ENCODE results near the gene TBC1D22A.

TBC1D22A gene

DNA sequence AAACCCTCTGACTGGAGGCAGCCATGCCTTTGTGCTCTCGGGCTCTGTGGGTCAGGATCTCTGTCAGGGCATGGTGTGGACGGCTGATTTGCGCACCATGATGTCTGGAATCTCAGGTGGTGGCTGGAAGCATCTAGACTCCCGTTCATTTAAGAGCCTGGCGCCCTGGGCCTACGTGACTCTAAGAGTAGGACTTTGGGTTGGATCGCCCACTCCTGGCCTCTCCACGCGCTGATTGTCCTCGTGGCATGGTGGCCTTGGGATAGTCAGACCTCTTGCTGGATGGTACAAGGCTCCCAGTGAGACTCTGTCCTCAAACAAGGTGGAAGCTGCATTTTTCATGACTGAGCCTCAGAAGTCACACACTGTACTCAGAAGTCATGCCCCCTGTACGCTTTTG is 224.3 kb downstream of the TBC1D22A start:
- Histone ChIP-seq H3K4me3 (ENCODE audit: low read length) (no peak overlapping the region), H3K36me3 (ENCODE audit: control insufficient read depth, insufficient read depth, low read length) (peaks cover 4% of the 10 kb centered on the region), H3K9ac (ENCODE audit: low read length) (no peak overlapping the region), H3K9me3 (ENCODE audit: control insufficient read depth, low read length) (no peaks in the 10 kb centered on the region), H3K4me1 (ENCODE audit: control insufficient read depth, insufficient read depth, low read length) (no peaks in the 10 kb centered on the region), H3K27me3 (ENCODE audit: control insufficient read depth, insufficient read depth, low read length) (no peaks in the 10 kb centered on the region)

DNA sequence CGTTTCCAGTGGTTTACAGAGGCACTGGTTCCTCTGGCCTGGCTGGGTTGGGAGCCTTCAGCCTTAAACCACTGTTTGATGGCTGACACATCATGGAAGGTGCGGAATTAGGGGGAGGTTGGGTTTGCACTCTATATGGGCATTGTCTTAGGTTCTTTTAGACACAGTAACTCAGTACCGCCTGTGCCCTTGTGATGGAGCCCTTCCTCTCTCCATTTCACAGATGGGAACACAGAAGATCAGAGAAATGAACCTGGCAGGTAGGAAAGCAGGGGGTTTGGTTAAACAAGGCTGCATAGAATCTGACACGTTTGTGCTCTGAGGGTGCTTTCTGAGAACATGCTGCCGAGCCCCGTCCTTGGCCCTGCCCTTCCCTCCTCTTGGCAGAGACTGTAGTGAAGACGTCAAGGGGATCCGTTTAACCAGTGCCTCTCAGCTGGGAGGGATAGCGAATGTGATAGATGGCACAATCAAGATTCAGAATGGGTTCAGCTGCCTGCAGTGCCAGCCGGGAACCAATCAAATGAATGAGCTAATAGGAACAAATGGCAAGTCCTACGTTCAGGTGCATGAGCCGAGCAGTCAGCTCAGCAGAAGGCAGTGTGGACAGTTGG is 228.6 kb downstream of the TBC1D22A start:
- H3K9me3 ChIP-seq (ENCODE audit: control insufficient read depth, low read length): no peaks in the 10 kb centered on the region

DNA sequence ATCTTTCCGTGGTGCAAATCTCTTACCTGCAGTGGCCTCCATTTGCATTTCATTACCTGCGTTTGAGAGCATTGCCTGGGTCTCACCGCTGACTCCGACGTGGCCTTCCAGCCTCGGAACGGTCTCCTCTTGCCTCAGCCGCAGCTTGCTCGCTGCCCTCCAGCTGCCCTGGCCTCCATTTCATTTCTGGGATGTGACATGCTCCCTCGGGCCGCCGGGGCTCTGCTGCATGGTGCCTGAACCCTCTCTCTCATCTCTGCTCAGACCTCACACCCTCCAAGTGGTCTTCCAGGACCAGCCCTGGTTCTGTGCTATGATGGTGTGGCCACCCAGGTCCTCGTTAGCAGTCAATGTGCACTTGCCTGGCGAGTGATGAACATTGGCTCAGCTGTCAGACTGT is 229.2 kb downstream of the TBC1D22A start:
- Histone ChIP-seq H3K9me3 (ENCODE audit: control insufficient read depth, low read length) (no peaks in the 10 kb centered on the region), H3K4me3 (ENCODE audit: low read length) (no peak overlapping the region), H3K4me1 (ENCODE audit: control insufficient read depth, insufficient read depth, low read length) (no peaks in the 10 kb centered on the region), H3K36me3 (ENCODE audit: control insufficient read depth, insufficient read depth, low read length) (peaks cover 4% of the 10 kb centered on the region), H3K9ac (ENCODE audit: low read length) (no peak overlapping the region), H3K27me3 (ENCODE audit: control insufficient read depth, insufficient read depth, low read length) (no peaks in the 10 kb centered on the region)

More for the DNA sequence above, 228.6 kb downstream of the TBC1D22A start:
- H3K27me3 ChIP-seq (ENCODE audit: control insufficient read depth, insufficient read depth, low read length): no peaks in the 10 kb centered on the region
- H3K36me3 ChIP-seq (ENCODE audit: control insufficient read depth, insufficient read depth, low read length): peaks cover 4% of the 10 kb centered on the region
- H3K4me3 ChIP-seq (ENCODE audit: low read length): no peak overlapping the region
- H3K4me1 ChIP-seq (ENCODE audit: control insufficient read depth, insufficient read depth, low read length): no peaks in the 10 kb centered on the region
- H3K9ac ChIP-seq (ENCODE audit: low read length): no peak overlapping the region

DNA sequence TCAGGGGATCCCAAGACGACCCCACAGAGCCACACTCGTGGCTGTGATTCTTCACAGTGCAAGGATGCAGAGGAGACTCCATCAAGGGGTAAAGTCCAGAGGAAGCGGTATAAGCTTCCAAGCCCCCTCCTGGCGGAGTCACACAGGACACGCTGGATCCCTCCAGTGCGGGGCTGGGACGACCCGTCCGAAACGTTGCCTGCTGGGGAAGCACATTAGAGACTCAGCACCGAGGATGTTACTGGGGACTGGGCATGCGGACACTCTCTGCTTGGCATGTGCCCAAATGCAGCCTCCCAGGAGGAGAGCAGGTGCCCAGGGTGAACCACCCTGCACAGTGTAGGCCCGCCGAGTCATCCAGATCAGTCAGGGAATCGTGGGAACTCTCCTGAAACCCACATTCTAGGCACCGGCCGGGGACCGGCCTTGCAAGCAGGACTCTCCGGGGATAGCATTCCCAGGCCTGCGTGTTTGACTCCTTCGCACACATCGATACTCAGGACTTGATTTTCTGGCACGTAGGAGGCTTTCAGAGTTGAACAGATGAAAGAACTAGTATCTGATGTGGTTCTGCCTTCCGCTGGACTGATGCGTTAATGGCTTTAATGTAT is 229.8 kb downstream of the TBC1D22A start:
- H3K4me3 ChIP-seq (ENCODE audit: low read length): no peak overlapping the region
- H3K36me3 ChIP-seq (ENCODE audit: control insufficient read depth, insufficient read depth, low read length): peaks cover 4% of the 10 kb centered on the region
- H3K27me3 ChIP-seq (ENCODE audit: control insufficient read depth, insufficient read depth, low read length): no peaks in the 10 kb centered on the region
- H3K9ac ChIP-seq (ENCODE audit: low read length): no peak overlapping the region
- H3K9me3 ChIP-seq (ENCODE audit: control insufficient read depth, low read length): no peaks in the 10 kb centered on the region
- H3K4me1 ChIP-seq (ENCODE audit: control insufficient read depth, insufficient read depth, low read length): no peaks in the 10 kb centered on the region

DNA sequence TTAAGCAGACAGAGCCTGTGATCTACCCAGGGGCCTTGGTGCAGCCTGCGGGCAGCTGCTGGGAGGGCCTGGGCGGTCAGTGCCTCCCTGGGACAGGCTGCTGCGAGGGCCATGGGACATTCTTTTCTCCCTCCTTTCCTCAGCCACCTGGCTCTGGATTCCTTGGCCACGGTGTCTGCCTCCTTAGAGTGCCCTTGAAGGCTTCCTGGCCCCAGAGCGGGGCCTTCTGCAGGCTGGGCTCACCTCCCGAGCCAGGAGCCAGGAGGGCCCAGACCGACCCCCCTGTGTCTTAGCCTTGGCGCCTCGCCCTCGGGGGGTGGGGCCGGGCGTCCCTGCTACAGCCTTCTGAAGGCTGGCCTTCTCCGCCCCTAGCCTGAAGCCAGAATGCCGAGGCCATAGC is 231.2 kb downstream of the TBC1D22A start:
- H3K36me3 ChIP-seq (ENCODE audit: control insufficient read depth, insufficient read depth, low read length): peaks cover 4% of the 10 kb centered on the region
- H3K4me1 ChIP-seq (ENCODE audit: control insufficient read depth, insufficient read depth, low read length): no peaks in the 10 kb centered on the region
- no peak overlapping the region for H3K9ac ChIP-seq (ENCODE audit: low read length)
- H3K4me3 ChIP-seq (ENCODE audit: low read length): no peak overlapping the region
- H3K27me3 ChIP-seq (ENCODE audit: control insufficient read depth, insufficient read depth, low read length): no peaks in the 10 kb centered on the region
- no peaks in the 10 kb centered on the region for H3K9me3 ChIP-seq (ENCODE audit: control insufficient read depth, low read length)

- no peak overlapping the region for H3K4me3 ChIP-seq (ENCODE audit: low read length)
- no peaks in the 10 kb centered on the region for H3K9me3 ChIP-seq (ENCODE audit: control insufficient read depth, low read length)
- no peaks in the 10 kb centered on the region for H3K4me1 ChIP-seq (ENCODE audit: control insufficient read depth, insufficient read depth, low read length)
- no peaks in the 10 kb centered on the region for H3K27me3 ChIP-seq (ENCODE audit: control insufficient read depth, insufficient read depth, low read length)
- H3K36me3 ChIP-seq (ENCODE audit: control insufficient read depth, insufficient read depth, low read length): peaks cover 4% of the 10 kb centered on the region
- H3K9ac ChIP-seq (ENCODE audit: low read length): no peak overlapping the region
These were observed 231.8 kb downstream of the TBC1D22A start for GRCh38 chr22:46994265-46994664.

DNA sequence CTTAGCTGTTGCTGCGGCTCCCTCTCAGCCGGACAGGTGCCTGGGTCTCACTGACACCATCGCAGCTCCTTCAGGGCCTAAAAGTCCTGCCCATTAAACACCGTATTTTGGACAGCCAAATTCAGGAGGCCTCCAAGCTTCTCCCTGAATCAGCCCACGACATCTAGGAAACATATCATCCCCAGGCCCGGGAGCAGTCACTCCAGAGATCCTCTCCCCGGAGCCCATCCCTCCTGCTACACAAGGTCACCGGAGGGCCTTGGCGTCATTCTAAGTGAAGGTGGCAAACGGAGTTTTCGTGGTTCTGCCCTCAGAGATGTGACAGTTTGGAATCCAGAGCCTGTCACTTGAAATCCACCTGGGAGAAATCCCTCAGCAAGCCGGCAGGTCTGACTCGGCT is 232.5 kb downstream of the TBC1D22A start:
- Histone ChIP-seq H3K36me3 (ENCODE audit: control insufficient read depth, insufficient read depth, low read length) (peaks cover 4% of the 10 kb centered on the region), H3K9me3 (ENCODE audit: control insufficient read depth, low read length) (no peaks in the 10 kb centered on the region), H3K9ac (ENCODE audit: low read length) (no peak overlapping the region), H3K4me3 (ENCODE audit: low read length) (no peak overlapping the region), H3K4me1 (ENCODE audit: control insufficient read depth, insufficient read depth, low read length) (no peaks in the 10 kb centered on the region), H3K27me3 (ENCODE audit: control insufficient read depth, insufficient read depth, low read length) (no peaks in the 10 kb centered on the region)

DNA sequence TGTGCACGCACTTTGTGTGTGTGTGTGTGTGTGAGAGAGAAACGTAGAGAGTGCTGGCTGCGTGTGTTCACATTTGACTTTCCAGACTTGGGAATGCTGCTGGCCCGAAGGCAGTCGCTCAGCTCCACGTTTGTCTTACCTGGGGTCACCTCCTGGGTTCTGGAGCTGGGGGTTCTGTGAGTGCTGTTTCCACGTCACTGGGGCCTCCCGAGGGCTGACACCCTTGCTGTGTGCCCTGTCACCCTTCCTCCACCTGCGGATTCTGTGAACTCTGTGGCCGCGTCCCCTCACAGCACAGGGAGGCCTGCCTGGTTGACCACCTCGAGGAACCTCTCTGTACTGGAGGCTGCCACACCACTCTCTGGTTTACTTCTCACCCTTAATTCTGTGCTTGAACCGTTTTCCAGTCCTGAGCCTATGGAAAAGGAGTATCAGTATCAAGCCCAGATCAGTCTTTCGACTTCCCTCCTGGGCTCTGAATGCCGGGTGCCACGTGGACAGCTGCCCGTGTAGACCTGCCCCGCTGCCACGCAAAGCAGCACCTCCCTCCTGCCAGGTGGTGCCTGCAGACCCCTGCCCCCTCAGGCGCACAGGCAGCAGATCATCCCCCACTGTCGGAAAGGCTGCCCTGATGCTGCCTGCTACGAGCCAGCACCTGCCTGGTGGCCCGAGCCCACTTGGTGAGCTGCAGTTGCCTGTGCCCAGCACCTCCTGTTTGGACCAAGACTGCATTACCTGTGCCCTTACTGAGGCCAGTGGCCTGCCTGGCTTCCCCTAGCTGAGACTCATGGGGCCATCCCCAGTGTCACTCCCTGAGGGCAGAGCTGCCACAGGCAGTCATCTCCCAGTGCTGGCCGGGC is 233.3 kb downstream of the TBC1D22A start:
- peaks cover 4% of the 10 kb centered on the region for H3K36me3 ChIP-seq (ENCODE audit: control insufficient read depth, insufficient read depth, low read length)
- H3K4me1 ChIP-seq (ENCODE audit: control insufficient read depth, insufficient read depth, low read length): no peaks in the 10 kb centered on the region
- no peaks in the 10 kb centered on the region for H3K27me3 ChIP-seq (ENCODE audit: control insufficient read depth, insufficient read depth, low read length)
- H3K9ac ChIP-seq (ENCODE audit: low read length): no peak overlapping the region
- H3K9me3 ChIP-seq (ENCODE audit: control insufficient read depth, low read length): no peaks in the 10 kb centered on the region
- no peak overlapping the region for H3K4me3 ChIP-seq (ENCODE audit: low read length)

DNA sequence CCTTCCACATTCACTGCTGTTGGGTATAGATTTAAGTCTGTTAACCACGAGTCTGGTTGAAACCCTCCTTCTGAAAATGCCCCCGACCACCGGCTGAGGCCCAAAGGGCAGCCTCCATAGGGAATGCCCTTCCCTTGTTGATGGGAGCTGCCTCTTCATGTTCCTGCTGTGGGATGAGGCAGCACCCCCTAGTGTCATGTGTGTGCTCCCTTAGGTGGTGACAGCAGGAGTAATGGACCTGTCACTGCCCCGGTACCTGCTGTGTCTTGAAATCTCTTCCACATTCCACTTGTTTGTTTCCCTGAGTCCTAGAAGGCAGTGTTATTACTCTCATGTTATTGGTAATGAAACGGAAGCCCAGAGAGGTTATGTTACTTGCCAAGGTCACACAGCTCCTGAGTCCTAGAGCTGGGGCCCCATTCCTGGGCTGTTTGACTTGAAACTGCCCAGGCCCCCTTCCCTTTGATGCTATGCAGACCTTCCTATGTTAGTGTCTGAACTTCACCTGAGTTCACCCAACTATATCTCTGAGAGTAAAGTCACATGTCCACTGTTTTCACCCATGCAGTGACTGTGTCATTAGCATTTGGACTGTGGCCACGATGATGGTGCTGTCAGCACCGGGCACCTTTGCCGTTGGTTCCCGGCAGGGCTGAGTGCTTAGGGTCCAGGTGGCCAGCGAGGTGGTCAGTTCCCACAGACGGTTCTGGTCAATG is 234.3 kb downstream of the TBC1D22A start:
- no peak overlapping the region for H3K9ac ChIP-seq (ENCODE audit: low read length)
- H3K4me3 ChIP-seq (ENCODE audit: low read length): no peak overlapping the region
- no peaks in the 10 kb centered on the region for H3K4me1 ChIP-seq (ENCODE audit: control insufficient read depth, insufficient read depth, low read length)
- H3K36me3 ChIP-seq (ENCODE audit: control insufficient read depth, insufficient read depth, low read length): no peaks in the 10 kb centered on the region
- no peaks in the 10 kb centered on the region for H3K9me3 ChIP-seq (ENCODE audit: control insufficient read depth, low read length)
- no peaks in the 10 kb centered on the region for H3K27me3 ChIP-seq (ENCODE audit: control insufficient read depth, insufficient read depth, low read length)

GRCh38 chr22:46997311-46997970 is 235.0 kb downstream of the TBC1D22A start:
- Histone ChIP-seq H3K36me3 (ENCODE audit: control insufficient read depth, insufficient read depth, low read length) (no peaks in the 10 kb centered on the region), H3K27me3 (ENCODE audit: control insufficient read depth, insufficient read depth, low read length) (no peaks in the 10 kb centered on the region), H3K9me3 (ENCODE audit: control insufficient read depth, low read length) (no peaks in the 10 kb centered on the region), H3K9ac (ENCODE audit: low read length) (no peak overlapping the region), H3K4me1 (ENCODE audit: control insufficient read depth, insufficient read depth, low read length) (no peaks in the 10 kb centered on the region), H3K4me3 (ENCODE audit: low read length) (no peak overlapping the region)

- H3K9me3 ChIP-seq (ENCODE audit: control insufficient read depth, low read length): no peaks in the 10 kb centered on the region
- H3K4me1 ChIP-seq (ENCODE audit: control insufficient read depth, insufficient read depth, low read length): no peaks in the 10 kb centered on the region
- no peak overlapping the region for H3K4me3 ChIP-seq (ENCODE audit: low read length)
- no peaks in the 10 kb centered on the region for H3K27me3 ChIP-seq (ENCODE audit: control insufficient read depth, insufficient read depth, low read length)
- H3K36me3 ChIP-seq (ENCODE audit: control insufficient read depth, insufficient read depth, low read length): no peaks in the 10 kb centered on the region
- no peak overlapping the region for H3K9ac ChIP-seq (ENCODE audit: low read length)
These were observed 235.9 kb downstream of the TBC1D22A start for GRCh38 chr22:46998331-46998730.
